Testis (tissue), 2 donors: ENCODE measurements around the gene MEGF11.

ENCODE experiments used
- POLR2A ChIP-seq: fragments of 450-650 bp; IDR thresholded peaks from one replicate; pipeline ENCODE4 v1.6.1; 2017; ENCODE audit warnings: antibody characterized with exemption, mild to moderate bottlenecking, moderate library complexity
- TF ChIP-seq, protein P1 (sequence below), 3 experiments: fragments of 450-650 bp in 2 of 3; fragments of 200-600 bp in 1 of 3; sonication (generic) in 1 of 3; IDR thresholded peaks; one replicate each; pipeline ENCODE4 v1.5.1; 2016 to 2019; ENCODE audit warnings: antibody characterized with exemption in 3 of 3, mild to moderate bottlenecking in 2 of 3, moderate library complexity in 1 of 3

DNA sequence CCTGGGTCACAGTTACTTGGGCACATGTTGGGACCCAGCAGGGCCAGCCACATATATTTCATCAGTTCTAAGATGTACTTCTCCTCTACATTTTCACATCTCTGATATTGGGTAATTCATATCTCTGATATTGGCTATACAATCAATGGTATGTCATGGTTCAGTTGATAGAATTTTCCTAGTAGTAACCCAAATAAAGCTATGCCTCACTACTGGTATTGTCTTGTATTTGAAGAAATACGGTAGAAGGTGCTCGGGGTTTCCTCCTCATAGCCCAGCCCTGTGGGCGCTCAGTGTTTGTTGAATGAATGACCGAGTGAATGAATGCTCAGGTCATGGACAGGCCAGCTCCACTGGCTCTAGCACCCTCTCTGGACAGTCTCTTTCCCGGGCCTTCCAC is 290.2 kb downstream of the MEGF11 start:
- TF ChIP-seq, protein P1, sequence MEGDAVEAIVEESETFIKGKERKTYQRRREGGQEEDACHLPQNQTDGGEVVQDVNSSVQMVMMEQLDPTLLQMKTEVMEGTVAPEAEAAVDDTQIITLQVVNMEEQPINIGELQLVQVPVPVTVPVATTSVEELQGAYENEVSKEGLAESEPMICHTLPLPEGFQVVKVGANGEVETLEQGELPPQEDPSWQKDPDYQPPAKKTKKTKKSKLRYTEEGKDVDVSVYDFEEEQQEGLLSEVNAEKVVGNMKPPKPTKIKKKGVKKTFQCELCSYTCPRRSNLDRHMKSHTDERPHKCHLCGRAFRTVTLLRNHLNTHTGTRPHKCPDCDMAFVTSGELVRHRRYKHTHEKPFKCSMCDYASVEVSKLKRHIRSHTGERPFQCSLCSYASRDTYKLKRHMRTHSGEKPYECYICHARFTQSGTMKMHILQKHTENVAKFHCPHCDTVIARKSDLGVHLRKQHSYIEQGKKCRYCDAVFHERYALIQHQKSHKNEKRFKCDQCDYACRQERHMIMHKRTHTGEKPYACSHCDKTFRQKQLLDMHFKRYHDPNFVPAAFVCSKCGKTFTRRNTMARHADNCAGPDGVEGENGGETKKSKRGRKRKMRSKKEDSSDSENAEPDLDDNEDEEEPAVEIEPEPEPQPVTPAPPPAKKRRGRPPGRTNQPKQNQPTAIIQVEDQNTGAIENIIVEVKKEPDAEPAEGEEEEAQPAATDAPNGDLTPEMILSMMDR (IDR thresholded peaks at IDR 0.05) = no peak
- no peak for TF ChIP-seq POLR2A
